SK-N-SH (cell line): ENCODE data around the gene SPDL1.

Source experiments
- EP300 ChIP-seq, 2 experiments: IDR thresholded peaks; 2 replicates each; pipeline versions ENCODE4 v1.4.0 to v1.6.1; 2012; ENCODE audit warnings: borderline replicate concordance in 1 of 2, low read depth in 1 of 2, low read length in 1 of 2
- EZH2phosphoT487 ChIP-seq: fragments of 200-600 bp; sonication (generic); IDR thresholded peaks from 2 replicates; pipeline ENCODE4 v1.6.1; 2017; ENCODE audit warnings: low read depth, mixed run types, mild to moderate bottlenecking, antibody characterized with exemption, moderate library complexity, borderline replicate concordance
- JUND ChIP-seq: IDR thresholded peaks from 2 replicates; pipeline ENCODE4 v1.4.0; 2012
- MEF2A ChIP-seq: IDR thresholded peaks from 2 replicates; pipeline ENCODE4 v1.4.0; 2012; ENCODE audit warnings: low read depth, borderline replicate concordance
- RCOR1 ChIP-seq: fragments of 150-350 bp; IDR thresholded peaks from 2 replicates; pipeline ENCODE4 v1.6.1; 2017; ENCODE audit warnings: antibody characterized with exemption, low read length
- SMC3 ChIP-seq: IDR thresholded peaks from 2 replicates; pipeline ENCODE4 v1.6.1; 2012; ENCODE audit warnings: low read depth, low read length, improper control_type of control experiment
- YY1 ChIP-seq: IDR thresholded peaks from 2 replicates; pipeline ENCODE4 v1.4.0; 2012; ENCODE audit warnings: low read depth, mild to moderate bottlenecking
- TF ChIP-seq, protein P1 (sequence below): fragments of 200-600 bp; sonication (generic); IDR thresholded peaks from 2 replicates; pipeline ENCODE4 v1.6.1; 2017; ENCODE audit warnings: antibody characterized with exemption, mild to moderate bottlenecking, moderate library complexity
- TF ChIP-seq, protein P2 (sequence below): IDR thresholded peaks from 2 replicates; pipeline ENCODE4 v1.4.0; 2012; ENCODE audit warnings: low read depth, borderline replicate concordance

DNA sequence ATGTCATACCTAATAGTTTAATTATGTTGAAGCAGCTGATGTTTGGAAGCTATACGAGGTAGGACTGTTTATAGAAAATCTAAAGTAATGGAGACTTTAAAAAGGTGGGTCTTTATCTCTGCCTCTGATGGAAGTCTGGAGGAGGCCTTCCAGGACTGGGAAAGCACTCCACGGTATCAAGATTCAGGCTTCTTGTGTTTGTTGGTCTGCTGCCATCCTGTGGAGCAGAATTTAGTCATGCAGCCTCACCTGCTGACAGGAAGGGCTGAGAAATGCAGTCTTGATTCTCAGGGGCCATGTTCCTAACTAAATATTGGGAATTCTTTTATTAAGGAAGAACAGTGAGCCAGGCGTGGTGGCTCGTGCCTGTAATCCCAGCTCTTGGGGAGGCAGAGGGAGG lies 15.9 kb downstream of the SPDL1 start:
- TF ChIP-seq, protein P1, sequence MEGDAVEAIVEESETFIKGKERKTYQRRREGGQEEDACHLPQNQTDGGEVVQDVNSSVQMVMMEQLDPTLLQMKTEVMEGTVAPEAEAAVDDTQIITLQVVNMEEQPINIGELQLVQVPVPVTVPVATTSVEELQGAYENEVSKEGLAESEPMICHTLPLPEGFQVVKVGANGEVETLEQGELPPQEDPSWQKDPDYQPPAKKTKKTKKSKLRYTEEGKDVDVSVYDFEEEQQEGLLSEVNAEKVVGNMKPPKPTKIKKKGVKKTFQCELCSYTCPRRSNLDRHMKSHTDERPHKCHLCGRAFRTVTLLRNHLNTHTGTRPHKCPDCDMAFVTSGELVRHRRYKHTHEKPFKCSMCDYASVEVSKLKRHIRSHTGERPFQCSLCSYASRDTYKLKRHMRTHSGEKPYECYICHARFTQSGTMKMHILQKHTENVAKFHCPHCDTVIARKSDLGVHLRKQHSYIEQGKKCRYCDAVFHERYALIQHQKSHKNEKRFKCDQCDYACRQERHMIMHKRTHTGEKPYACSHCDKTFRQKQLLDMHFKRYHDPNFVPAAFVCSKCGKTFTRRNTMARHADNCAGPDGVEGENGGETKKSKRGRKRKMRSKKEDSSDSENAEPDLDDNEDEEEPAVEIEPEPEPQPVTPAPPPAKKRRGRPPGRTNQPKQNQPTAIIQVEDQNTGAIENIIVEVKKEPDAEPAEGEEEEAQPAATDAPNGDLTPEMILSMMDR, result no peak; the same call in 1 of the 2 replicates
- no peak for TF ChIP-seq MEF2A
- TF ChIP-seq EZH2phosphoT487, result no peak
- no peak for TF ChIP-seq RCOR1
- no peak for TF ChIP-seq SMC3
- no peak for TF ChIP-seq JUND
- TF ChIP-seq, protein P2, sequence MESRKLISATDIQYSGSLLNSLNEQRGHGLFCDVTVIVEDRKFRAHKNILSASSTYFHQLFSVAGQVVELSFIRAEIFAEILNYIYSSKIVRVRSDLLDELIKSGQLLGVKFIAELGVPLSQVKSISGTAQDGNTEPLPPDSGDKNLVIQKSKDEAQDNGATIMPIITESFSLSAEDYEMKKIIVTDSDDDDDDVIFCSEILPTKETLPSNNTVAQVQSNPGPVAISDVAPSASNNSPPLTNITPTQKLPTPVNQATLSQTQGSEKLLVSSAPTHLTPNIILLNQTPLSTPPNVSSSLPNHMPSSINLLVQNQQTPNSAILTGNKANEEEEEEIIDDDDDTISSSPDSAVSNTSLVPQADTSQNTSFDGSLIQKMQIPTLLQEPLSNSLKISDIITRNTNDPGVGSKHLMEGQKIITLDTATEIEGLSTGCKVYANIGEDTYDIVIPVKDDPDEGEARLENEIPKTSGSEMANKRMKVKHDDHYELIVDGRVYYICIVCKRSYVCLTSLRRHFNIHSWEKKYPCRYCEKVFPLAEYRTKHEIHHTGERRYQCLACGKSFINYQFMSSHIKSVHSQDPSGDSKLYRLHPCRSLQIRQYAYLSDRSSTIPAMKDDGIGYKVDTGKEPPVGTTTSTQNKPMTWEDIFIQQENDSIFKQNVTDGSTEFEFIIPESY, result no peak
- no peak for TF ChIP-seq EP300 (IDR thresholded peaks at IDR 0.05; ENCODE audit: borderline replicate concordance in 1 of 2, low read depth in 1 of 2, low read length in 1 of 2)
- TF ChIP-seq YY1, result no peak
